IMR-90 (cell line): ENCODE results near the gene SPP1. TPM values are rescaled to one million over a fixed set of nuclear protein-coding genes. Genes with fewer than 3 reads are reported as not detected.

ENCODE experiments used
- ATAC-seq: fragments of 200-7000 bp; cut with Tn5 transposase; 2 replicates; pipeline ENCODE4 v1.9.1; 2020; ENCODE audit warnings: low read depth, mild to moderate bottlenecking, moderate library complexity
- BruUV-seq: library from RNA; stranded (reverse); fragments of 400-500 nt; replicated peaks from 2 replicates; lab custom pipeline; 2021; lab: Mats Ljungman, UMichigan
- CTCF ChIA-PET: fragments of 300-600 bp; formaldehyde crosslinking; extraction: SDS; loops from one replicate; lab custom pipeline; 2021; ENCODE audit warnings: antibody characterized with exemption; lab: Yijun Ruan, JAX
- POLR2A ChIA-PET: fragments of 300-600 bp; sonication (Branson Sonifier 250); formaldehyde crosslinking; loops from one replicate; lab custom pipeline; 2022; ENCODE audit warnings: antibody characterized with exemption; ENCODE audit not compliant: unreplicated experiment; lab: Charles Lee
- DNase-seq: peaks from one replicate; pipeline ENCODE4 v3.0.0; 2013
- H2AFZ ChIP-seq: replicated peaks from 2 replicates; pipeline ENCODE3; 2013; ENCODE audit warnings: low read length, mild to moderate bottlenecking; ENCODE audit not compliant: poor library complexity
- H2AK5ac ChIP-seq: 2 replicates; pipeline ENCODE4 v1.6.1; 2013; ENCODE audit warnings: low read depth, low read length, inconsistent platforms
- H2AK9ac ChIP-seq: replicated peaks from 2 replicates; pipeline ENCODE3; 2013; ENCODE audit warnings: mild to moderate bottlenecking, low read depth, low read length, moderate library complexity; ENCODE audit not compliant: poor library complexity
- H2BK120ac ChIP-seq: 2 replicates; pipeline ENCODE4 v1.6.1; 2013; ENCODE audit warnings: low read depth, low read length, inconsistent platforms
- H2BK15ac ChIP-seq: 3 replicates; pipeline ENCODE4 v1.6.1; 2013; ENCODE audit warnings: low read depth, low read length, inconsistent platforms
- H2BK20ac ChIP-seq: 2 replicates; pipeline ENCODE4 v1.6.1; 2013; ENCODE audit warnings: low read depth, mild to moderate bottlenecking, inconsistent platforms, low read length, moderate library complexity
- H2BK5ac ChIP-seq: 2 replicates; pipeline ENCODE4 v1.6.1; 2013; ENCODE audit warnings: mild to moderate bottlenecking, low read depth, low read length, inconsistent platforms; ENCODE audit not compliant: poor library complexity, severe bottlenecking
- H3K14ac ChIP-seq: replicated peaks from 2 replicates; pipeline ENCODE4 v1.6.1; 2013; ENCODE audit warnings: low read depth, low read length, inconsistent platforms
- H3K18ac ChIP-seq: 2 replicates; pipeline ENCODE4 v1.6.1; 2013; ENCODE audit warnings: low read depth, low read length, control low read depth
- H3K23ac ChIP-seq: 2 replicates; pipeline ENCODE4 v1.6.1; 2013; ENCODE audit warnings: low read depth, low read length, inconsistent platforms
- H3K27ac ChIP-seq: 2 replicates; pipeline ENCODE4 v1.5.1; 2013; ENCODE audit warnings: mild to moderate bottlenecking, control low read depth, low read length; ENCODE audit not compliant: insufficient read depth
- H3K27me3 ChIP-seq: 2 replicates; pipeline ENCODE4 v1.6.1; 2013; ENCODE audit warnings: low read length; ENCODE audit not compliant: control insufficient read depth, insufficient read depth
- H3K36me3 ChIP-seq: 2 replicates; pipeline ENCODE4 v1.6.1; 2013; ENCODE audit warnings: low read length, mixed read lengths; ENCODE audit not compliant: control insufficient read depth, insufficient read depth
- H3K4ac ChIP-seq: 2 replicates; pipeline ENCODE4 v1.6.1; 2013; ENCODE audit warnings: low read depth, low read length, inconsistent platforms
- H3K4me1 ChIP-seq: 2 replicates; pipeline ENCODE4 v1.6.1; 2013; ENCODE audit warnings: low read length, mixed read lengths; ENCODE audit not compliant: control insufficient read depth, insufficient read depth
- H3K4me2 ChIP-seq: 2 replicates; pipeline ENCODE4 v1.6.1; 2013; ENCODE audit warnings: low read depth, mild to moderate bottlenecking, control low read depth, low read length, moderate library complexity
- H3K4me3 ChIP-seq: 2 replicates; pipeline ENCODE4 v1.5.1; 2013; ENCODE audit warnings: low read depth, mild to moderate bottlenecking, control low read depth, low read length, moderate library complexity; ENCODE audit not compliant: insufficient read depth
- H3K56ac ChIP-seq: 2 replicates; pipeline ENCODE4 v1.6.1; 2013; ENCODE audit warnings: low read length, inconsistent platforms; ENCODE audit not compliant: insufficient read depth; ENCODE audit errors: extremely low read depth
- H3K79me1 ChIP-seq, 2 experiments: 2 replicates each; pipeline ENCODE4 v1.6.1; 2013; ENCODE audit warnings: low read length in 2 of 2, inconsistent platforms in 1 of 2, low read depth in 1 of 2
- H3K9ac ChIP-seq: 2 replicates; pipeline ENCODE4 v1.6.1; 2013; ENCODE audit warnings: low read depth, low read length, control low read depth
- H3K9me1 ChIP-seq: 2 replicates; pipeline ENCODE4 v1.6.1; 2013; ENCODE audit warnings: low read length, inconsistent platforms; ENCODE audit not compliant: insufficient read depth
- H3K9me3 ChIP-seq: 2 replicates; pipeline ENCODE4 v1.6.1; 2013; ENCODE audit warnings: low read length; ENCODE audit not compliant: control insufficient read depth, insufficient read depth
- H4K20me1 ChIP-seq: 2 replicates; pipeline ENCODE4 v1.6.1; 2013; ENCODE audit warnings: low read length, inconsistent platforms; ENCODE audit not compliant: insufficient read depth
- H4K5ac ChIP-seq: 2 replicates; pipeline ENCODE4 v1.6.1; 2013; ENCODE audit warnings: mild to moderate bottlenecking, low read depth, low read length, control low read depth
- H4K8ac ChIP-seq, 2 experiments: 2 replicates each; pipeline ENCODE4 v1.6.1; 2013; ENCODE audit warnings: low read depth in 2 of 2, low read length in 2 of 2, control low read depth in 1 of 2, inconsistent platforms in 1 of 2
- H4K91ac ChIP-seq: 2 replicates; pipeline ENCODE4 v1.6.1; 2013; ENCODE audit warnings: low read depth, low read length, inconsistent platforms; ENCODE audit not compliant: insufficient read depth
- BHLHE40 ChIP-seq: fragments of 150-350 bp; IDR thresholded peaks from 2 replicates; pipeline ENCODE4 v1.6.1; 2016; ENCODE audit warnings: mild to moderate bottlenecking, low read depth, low read length
- CEBPB ChIP-seq: IDR thresholded peaks from 2 replicates; pipeline ENCODE4 v1.6.1; 2012; ENCODE audit warnings: low read depth, low read length, improper control_type of control experiment
- CHD1 ChIP-seq: IDR thresholded peaks from 2 replicates; pipeline ENCODE4 v1.6.1; 2012; ENCODE audit warnings: low read depth, low read length, improper control_type of control experiment
- CTCF ChIP-seq: conservative IDR thresholded peaks from 2 replicates; pipeline ENCODE4 v1.5.1; 2012; ENCODE audit warnings: mild to moderate bottlenecking, low read depth, low read length, improper control_type of control experiment
- FOS ChIP-seq: fragments of 150-350 bp; IDR thresholded peaks from 2 replicates; pipeline ENCODE4 v1.6.1; 2016; ENCODE audit warnings: low read depth, low read length
- MAFK ChIP-seq: IDR thresholded peaks from 2 replicates; pipeline ENCODE4 v1.6.1; 2012; ENCODE audit warnings: low read depth, low read length, improper control_type of control experiment
- MAZ ChIP-seq: IDR thresholded peaks from 2 replicates; pipeline ENCODE4 v1.6.1; 2012; ENCODE audit warnings: low read depth, mild to moderate bottlenecking, low read length, improper control_type of control experiment, moderate library complexity, borderline replicate concordance
- MXI1 ChIP-seq: IDR thresholded peaks from 2 replicates; pipeline ENCODE4 v1.6.1; 2012; ENCODE audit warnings: low read depth, mild to moderate bottlenecking, low read length, moderate library complexity, borderline replicate concordance
- NFE2L2 ChIP-seq: fragments of 150-350 bp; IDR thresholded peaks from 2 replicates; pipeline ENCODE4 v1.6.1; 2016; ENCODE audit warnings: low read depth, mild to moderate bottlenecking, low read length
- POLR2A ChIP-seq: IDR thresholded peaks from 2 replicates; pipeline ENCODE4 v1.6.1; 2012; ENCODE audit warnings: mild to moderate bottlenecking, low read depth, low read length
- RAD21 ChIP-seq: IDR thresholded peaks from 2 replicates; pipeline ENCODE4 v1.6.1; 2012; ENCODE audit warnings: low read length, improper control_type of control experiment
- RCOR1 ChIP-seq: IDR thresholded peaks from 2 replicates; pipeline ENCODE4 v1.6.1; 2012; ENCODE audit warnings: mild to moderate bottlenecking, low read length, improper control_type of control experiment; ENCODE audit not compliant: insufficient replicate concordance
- RFX5 ChIP-seq: IDR thresholded peaks from 2 replicates; pipeline ENCODE4 v1.8.0; 2012; ENCODE audit warnings: low read depth, mild to moderate bottlenecking, low read length, moderate library complexity
- SMC3 ChIP-seq: fragments of 150-350 bp; IDR thresholded peaks from 2 replicates; pipeline ENCODE4 v1.6.1; 2016; ENCODE audit warnings: low read depth, mild to moderate bottlenecking, antibody characterized with exemption, low read length, moderate library complexity
- USF2 ChIP-seq: fragments of 150-350 bp; IDR thresholded peaks from 2 replicates; pipeline ENCODE4 v1.6.1; 2017; ENCODE audit warnings: mild to moderate bottlenecking, antibody characterized with exemption, low read length, low read depth
- WGBS, 2 experiments: methylation state at CpG; one replicate each; pipeline versions ENCODE4 v1.1.5 to v1.1.7; 2013; ENCODE audit warnings: missing lambda C conversion rate in 2 of 2; ENCODE audit not compliant: insufficient read length in 1 of 2; ENCODE audit errors: extremely low coverage in 2 of 2; 5-methylcytosine and 5-hydroxymethylcytosine counted together
- dilution Hi-C: fragments of 300-500 bp; cut with HindIII; formaldehyde crosslinking; loops from one replicate; pipeline ENCODE4 v1.14.3; 2018; ENCODE audit warnings: low sequenced_read_pairs; ENCODE audit not compliant: unreplicated experiment
- in situ Hi-C: fragments of 300-500 bp; cut with MboI; formaldehyde crosslinking; loops from 3 replicates; pipeline ENCODE4 v1.14.3; 2019; ENCODE audit warnings: low sequenced_read_pairs, inconsistent platforms, mixed read lengths
- intact Hi-C: fragments of 100-400 bp; cut with micrococcal nuclease; formaldehyde crosslinking; loops from 2 replicates; pipeline ENCODE4 v1.10.0; 2022
- polyA plus RNA-seq, 3 experiments: library from polyadenylated mRNA; depleted of rRNA; stranded (reverse); fragments of >200 nt; gene quantifications; 2 replicates each; pipeline ENCODE4 v1.2.3, GENCODE V29; 2012; ENCODE audit warnings: low replicate concordance in 1 of 3
- total RNA-seq: library from RNA; depleted of rRNA; stranded (reverse); fragments of >200 nt; gene quantifications from 2 replicates; pipeline ENCODE4 v1.2.3, GENCODE V29; 2012
- TF ChIP-seq, protein P1 (sequence below): fragments of 150-350 bp; IDR thresholded peaks from 2 replicates; pipeline ENCODE4 v1.6.1; 2016; ENCODE audit warnings: low read depth, mild to moderate bottlenecking, low read length, moderate library complexity, borderline replicate concordance

SPP1 gene
- total and polyA plus RNA-seq, 2 of the 4 experiments (the other 2 are of a cell fraction): 0.18 to 0.50 TPM

- H3K79me1 ChIP-seq: no peaks in the 10 kb centered on the region
- no peak overlapping the region for H4K5ac ChIP-seq
- WGBS, 2 experiments: no CpG with 5 or more reads among the region's 1 CpG
- no peaks in the 10 kb centered on the region for H3K36me3 ChIP-seq
- no peak overlapping the region for H2BK120ac ChIP-seq
- H3K27me3 ChIP-seq: peaks cover 4% of the 10 kb centered on the region
- intact Hi-C loops (loop anchor here (2.0 to 5.0 kb wide), 3 partner anchors 35 to 293 kb away; partner anchors contain the start of gene PKD2), in situ Hi-C loops (loop anchor here (10.0 kb wide), 1 partner anchor 117 kb away; no protein-coding TSS in a partner anchor), dilution Hi-C loops (no loop called here)
- no peak overlapping the region for H3K56ac ChIP-seq
- H4K91ac ChIP-seq: no peak overlapping the region
- H3K4me1 ChIP-seq: no peaks in the 10 kb centered on the region
- TF ChIP-seq MAZ: no peak
- TF ChIP-seq MXI1: no peak
- TF ChIP-seq BHLHE40: no peak
- TF ChIP-seq, protein P1, sequence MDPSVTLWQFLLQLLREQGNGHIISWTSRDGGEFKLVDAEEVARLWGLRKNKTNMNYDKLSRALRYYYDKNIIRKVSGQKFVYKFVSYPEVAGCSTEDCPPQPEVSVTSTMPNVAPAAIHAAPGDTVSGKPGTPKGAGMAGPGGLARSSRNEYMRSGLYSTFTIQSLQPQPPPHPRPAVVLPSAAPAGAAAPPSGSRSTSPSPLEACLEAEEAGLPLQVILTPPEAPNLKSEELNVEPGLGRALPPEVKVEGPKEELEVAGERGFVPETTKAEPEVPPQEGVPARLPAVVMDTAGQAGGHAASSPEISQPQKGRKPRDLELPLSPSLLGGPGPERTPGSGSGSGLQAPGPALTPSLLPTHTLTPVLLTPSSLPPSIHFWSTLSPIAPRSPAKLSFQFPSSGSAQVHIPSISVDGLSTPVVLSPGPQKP: no peak
- TF ChIP-seq FOS: no peak
- no peak for TF ChIP-seq NFE2L2
- TF ChIP-seq CEBPB: no peak
- TF ChIP-seq POLR2A: no peak
- TF ChIP-seq CHD1: no peak
- TF ChIP-seq SMC3: no peak
- no peak for TF ChIP-seq RAD21
- no peak for TF ChIP-seq USF2
- no peak for TF ChIP-seq RFX5
- no peak for TF ChIP-seq CTCF
- TF ChIP-seq RCOR1: no peak
- TF ChIP-seq MAFK: no peak
- no peak overlapping the region for H3K4me2 ChIP-seq
- H4K8ac ChIP-seq: no peak overlapping the region
- H4K20me1 ChIP-seq: no peaks in the 10 kb centered on the region
- H3K9me3 ChIP-seq: no peaks in the 10 kb centered on the region
- no peak overlapping the region for H2BK20ac ChIP-seq
- no peak overlapping the region for H3K27ac ChIP-seq
- ATAC-seq (no peak), DNase-seq (no peak)
- POLR2A ChIA-PET: no interaction called here
- no peaks in the 10 kb centered on the region for H3K9me1 ChIP-seq
- H2BK15ac ChIP-seq: no peak overlapping the region
- H3K23ac ChIP-seq: no peak overlapping the region
- no peak overlapping the region for H2AK9ac ChIP-seq
- H3K4ac ChIP-seq: no peak overlapping the region
- H2BK5ac ChIP-seq: no peak overlapping the region
- no peak overlapping the region for H2AK5ac ChIP-seq
- CTCF ChIA-PET: interaction anchor here (0.7 to 3.3 kb wide), 3 partner anchors 8 to 459 kb away, joined by 3 to 18 read pairs (median 18); no protein-coding TSS in a partner anchor
- no peak overlapping the region for H2AFZ ChIP-seq
- no peak overlapping the region for H3K9ac ChIP-seq
- BruUV-seq: no TSS peak
- no peak overlapping the region for H3K18ac ChIP-seq
- H3K14ac ChIP-seq: no peak overlapping the region
- H3K4me3 ChIP-seq: no peak overlapping the region
Measured at GRCh38 chr4:87971866-87972265, 3.6 kb upstream of the SPP1 start.
